H9 (cell line): Measurements from ENCODE around the gene BSG. TPM values are rescaled to one million over a fixed set of nuclear protein-coding genes. Genes with fewer than 3 reads are reported as not detected.

ENCODE experiments used
- DNase-seq: peaks from one replicate; pipeline ENCODE4 v3.0.0-alpha.2; 2017
- H2AFZ ChIP-seq: one replicate; pipeline ENCODE4 v1.6.1; 2013; ENCODE audit warnings: mild to moderate bottlenecking, low read length, control low read depth, moderate library complexity
- H2AK5ac ChIP-seq: 2 replicates; pipeline ENCODE4 v1.6.1; 2013; ENCODE audit warnings: low read length, control low read depth, mixed read lengths; ENCODE audit not compliant: insufficient read length
- H2BK120ac ChIP-seq: one replicate; pipeline ENCODE4 v1.6.1; 2013; ENCODE audit warnings: low read depth, mild to moderate bottlenecking, low read length, control low read depth, inconsistent platforms; ENCODE audit not compliant: poor library complexity, severe bottlenecking
- H2BK12ac ChIP-seq: 2 replicates; pipeline ENCODE4 v1.6.1; 2013; ENCODE audit warnings: low read length, control low read depth, mixed read lengths, low read depth; ENCODE audit not compliant: insufficient read length
- H2BK15ac ChIP-seq: 2 replicates; pipeline ENCODE4 v1.6.1; 2013; ENCODE audit warnings: low read depth, low read length, control low read depth
- H2BK20ac ChIP-seq: one replicate; pipeline ENCODE4 v1.6.1; 2013; ENCODE audit warnings: low read depth, mild to moderate bottlenecking, low read length, control low read depth, inconsistent platforms; ENCODE audit not compliant: poor library complexity, severe bottlenecking
- H2BK5ac ChIP-seq: 2 replicates; pipeline ENCODE4 v1.6.1; 2013; ENCODE audit warnings: low read length, control low read depth, mixed read lengths; ENCODE audit not compliant: insufficient read length
- H3K14ac ChIP-seq: 2 replicates; pipeline ENCODE4 v1.6.1; 2013; ENCODE audit warnings: low read length, control low read depth; ENCODE audit not compliant: insufficient read depth
- H3K18ac ChIP-seq: 2 replicates; pipeline ENCODE4 v1.6.1; 2013; ENCODE audit warnings: low read depth, mild to moderate bottlenecking, mixed read lengths, low read length, control low read depth; ENCODE audit not compliant: insufficient read length
- H3K23ac ChIP-seq: 2 replicates; pipeline ENCODE4 v1.6.1; 2013; ENCODE audit warnings: low read length, control low read depth, mixed read lengths, low read depth; ENCODE audit not compliant: insufficient read length
- H3K23me2 ChIP-seq: 2 replicates; pipeline ENCODE4 v1.6.1; 2013; ENCODE audit warnings: low read depth, mild to moderate bottlenecking, mixed read lengths, low read length, control low read depth; ENCODE audit not compliant: insufficient read length, poor library complexity, severe bottlenecking
- H3K27ac ChIP-seq: 2 replicates; pipeline ENCODE4 v1.5.1; 2013; ENCODE audit warnings: low read length, control low read depth, mixed read lengths, low read depth; ENCODE audit not compliant: insufficient read length
- H3K27me3 ChIP-seq: 2 replicates; pipeline ENCODE4 v1.6.1; 2013; ENCODE audit warnings: low read length, control low read depth, inconsistent platforms; ENCODE audit not compliant: insufficient read depth
- H3K4ac ChIP-seq: 2 replicates; pipeline ENCODE4 v1.6.1; 2013; ENCODE audit warnings: low read depth, mild to moderate bottlenecking, control low read depth, inconsistent platforms, low read length, moderate library complexity
- H3K4me1 ChIP-seq: 2 replicates; pipeline ENCODE4 v1.6.1; 2013; ENCODE audit warnings: low read length, control low read depth, inconsistent platforms; ENCODE audit not compliant: insufficient read depth
- H3K4me2 ChIP-seq: 2 replicates; pipeline ENCODE4 v1.6.1; 2013; ENCODE audit warnings: low read length, control low read depth, mixed read lengths; ENCODE audit not compliant: insufficient read length, insufficient read depth
- H3K56ac ChIP-seq: 2 replicates; pipeline ENCODE4 v1.6.1; 2013; ENCODE audit warnings: low read depth, mild to moderate bottlenecking, mixed read lengths, low read length, control low read depth; ENCODE audit not compliant: insufficient read length
- H3K79me1 ChIP-seq: 2 replicates; pipeline ENCODE4 v1.6.1; 2013; ENCODE audit warnings: low read depth, mild to moderate bottlenecking, moderate library complexity, low read length, control low read depth, inconsistent platforms; ENCODE audit not compliant: insufficient read depth, poor library complexity, severe bottlenecking
- H3K79me2 ChIP-seq: 2 replicates; pipeline ENCODE4 v1.6.1; 2013; ENCODE audit warnings: low read length, control low read depth, inconsistent platforms; ENCODE audit not compliant: insufficient read depth
- H3K9ac ChIP-seq: 2 replicates; pipeline ENCODE4 v1.6.1; 2013; ENCODE audit warnings: low read length, control low read depth, mixed read lengths; ENCODE audit not compliant: insufficient read length; ENCODE audit errors: extremely low read depth
- H3K9me3 ChIP-seq: one replicate; pipeline ENCODE4 v1.6.1; 2013; ENCODE audit warnings: low read depth, low read length, inconsistent platforms; ENCODE audit not compliant: control insufficient read depth
- H3T11ph ChIP-seq: one replicate; pipeline ENCODE4 v1.6.1; 2013; ENCODE audit warnings: mild to moderate bottlenecking, low read length, control low read depth, inconsistent platforms
- H4K20me1 ChIP-seq: one replicate; pipeline ENCODE4 v1.6.1; 2013; ENCODE audit not compliant: control insufficient read depth, insufficient read length, insufficient read depth
- H4K5ac ChIP-seq: 2 replicates; pipeline ENCODE4 v1.6.1; 2013; ENCODE audit warnings: low read depth, mild to moderate bottlenecking, mixed read lengths, low read length, control low read depth; ENCODE audit not compliant: insufficient read length
- H4K8ac ChIP-seq: replicated peaks from 2 replicates; pipeline ENCODE4 v1.6.1; 2013; ENCODE audit warnings: low read length, control low read depth, mixed read lengths, low read depth; ENCODE audit not compliant: insufficient read length
- H4K91ac ChIP-seq: 2 replicates; pipeline ENCODE4 v1.6.1; 2013; ENCODE audit warnings: low read depth, mild to moderate bottlenecking, moderate library complexity, mixed read lengths, low read length, control low read depth; ENCODE audit not compliant: insufficient read length
- H3K27ac Mint-ChIP-seq, 3 experiments: 2 replicates in 2 of 3; 3 replicates in 1 of 3; pipeline ENCODE4 v1.8.0; 2020 to 2021; ENCODE audit warnings: mixed read lengths in 3 of 3, mild to moderate bottlenecking in 1 of 3, moderate library complexity in 1 of 3
- H3K27me3 Mint-ChIP-seq: 2 replicates; pipeline ENCODE4 v1.8.0; 2021; ENCODE audit warnings: low read depth, mild to moderate bottlenecking, moderate library complexity, mixed read lengths
- H3K36me3 Mint-ChIP-seq, 3 experiments: 2 replicates in 2 of 3; 3 replicates in 1 of 3; pipeline ENCODE4 v1.8.0; 2020 to 2021; ENCODE audit warnings: low read depth in 3 of 3, mixed read lengths in 3 of 3; ENCODE audit not compliant: insufficient read depth in 1 of 3
- H3K4me1 Mint-ChIP-seq, 2 experiments: 2 replicates each; pipeline ENCODE4 v1.8.0; 2020; ENCODE audit warnings: mixed read lengths in 2 of 2
- H3K4me3 Mint-ChIP-seq, 2 experiments: 2 replicates in 1 of 2; 3 replicates in 1 of 2; pipeline ENCODE4 v1.8.0; 2020 to 2021; ENCODE audit warnings: mild to moderate bottlenecking in 2 of 2, mixed read lengths in 2 of 2, moderate library complexity in 1 of 2
- H3K9me3 Mint-ChIP-seq, 2 experiments: 2 replicates in 1 of 2; 3 replicates in 1 of 2; pipeline ENCODE4 v1.8.0; 2020; ENCODE audit warnings: mild to moderate bottlenecking in 2 of 2, mixed read lengths in 2 of 2, moderate library complexity in 1 of 2
- CTCF ChIP-seq: fragments of 200-600 bp; sonication (generic); conservative IDR thresholded peaks from 3 replicates; pipeline ENCODE4 v1.8.0; 2021; ENCODE audit warnings: antibody characterized with exemption, mild to moderate bottlenecking
- WGBS: extraction: QIAGEN DNeasy Blood & Tissue Kit; methylation state at CpG from one replicate; pipeline ENCODE4 v1.1.7; 2013; ENCODE audit warnings: missing lambda C conversion rate, low lambda C conversion rate, mixed read lengths; ENCODE audit not compliant: insufficient read length; ENCODE audit errors: extremely low coverage; 5-methylcytosine and 5-hydroxymethylcytosine counted together
- total RNA-seq: library from RNA; stranded (reverse); gene quantifications from 2 replicates; pipeline ENCODE4 v1.2.1, GENCODE V29; 2021

Gene BSG
- total RNA-seq, 1 experiment from 2014 or later: 715 TPM

GRCh38 chr19:601790-602189 lies 29.4 kb downstream of the BSG start:
- no peak overlapping the region for H3K14ac ChIP-seq
- no peak overlapping the region for H3T11ph ChIP-seq
- H3K23ac ChIP-seq: no peak overlapping the region
- H3K27ac Mint-ChIP-seq: no peak overlapping the region
- H3K18ac ChIP-seq: no peak overlapping the region
- TF ChIP-seq CTCF: no peak
- no peaks in the 10 kb centered on the region for H4K20me1 ChIP-seq
- no peaks in the 10 kb centered on the region for H3K23me2 ChIP-seq
- no peaks in the 10 kb centered on the region for H3K27me3 ChIP-seq
- H3K36me3 Mint-ChIP-seq: peaks cover 0 to 2% (median 0%) of the 10 kb centered on the region in 3 experiments; a peak in 1 of 7 replicates
- no peak overlapping the region for H2BK15ac ChIP-seq
- H4K8ac ChIP-seq: no peak overlapping the region
- no peak overlapping the region for H3K4me2 ChIP-seq
- H3K4ac ChIP-seq: no peak overlapping the region
- no peak overlapping the region for H3K4me3 Mint-ChIP-seq
- peaks cover 12% of the 10 kb centered on the region for H3K27me3 Mint-ChIP-seq
- no peak overlapping the region for H2BK12ac ChIP-seq
- no peak overlapping the region for H2BK20ac ChIP-seq
- peaks cover 5% of the 10 kb centered on the region for H3K9me3 ChIP-seq
- H2AFZ ChIP-seq: no peak overlapping the region
- H3K27ac ChIP-seq: no peak overlapping the region
- DNase-seq: no peak
- no peaks in the 10 kb centered on the region for H3K4me1 Mint-ChIP-seq
- no peak overlapping the region for H2BK5ac ChIP-seq
- no peaks in the 10 kb centered on the region for H3K79me2 ChIP-seq
- no peak overlapping the region for H2BK120ac ChIP-seq
- no peaks in the 10 kb centered on the region for H3K4me1 ChIP-seq
- no CpG with 5 or more reads among the region's 25 CpGs for WGBS
- H4K5ac ChIP-seq: no peak overlapping the region
- no peak overlapping the region for H2AK5ac ChIP-seq
- no peak overlapping the region for H3K56ac ChIP-seq
- no peaks in the 10 kb centered on the region for H3K79me1 ChIP-seq
- no peak overlapping the region for H4K91ac ChIP-seq
- peaks cover 29 to 37% of the 10 kb centered on the region in 2 experiments for H3K9me3 Mint-ChIP-seq
- no peak overlapping the region for H3K9ac ChIP-seq
